HG02970 (cell line): ENCODE results near the gene TRIM69.
"Not testable (repeated sequence)": the region's sequence is repeated elsewhere in the genome, so short reads cannot be mapped to it uniquely, and the experiment has no call there.

Experiments
- ATAC-seq: cut with Tn5 transposase; IDR thresholded peaks from one replicate; pipeline ENCODE4 v1.9.1; 2021; ENCODE audit warnings: mild to moderate bottlenecking, moderate library complexity, moderate number of reproducible peaks; ENCODE audit not compliant: unreplicated experiment, low FRiP score

The TRIM69 gene, protein sequence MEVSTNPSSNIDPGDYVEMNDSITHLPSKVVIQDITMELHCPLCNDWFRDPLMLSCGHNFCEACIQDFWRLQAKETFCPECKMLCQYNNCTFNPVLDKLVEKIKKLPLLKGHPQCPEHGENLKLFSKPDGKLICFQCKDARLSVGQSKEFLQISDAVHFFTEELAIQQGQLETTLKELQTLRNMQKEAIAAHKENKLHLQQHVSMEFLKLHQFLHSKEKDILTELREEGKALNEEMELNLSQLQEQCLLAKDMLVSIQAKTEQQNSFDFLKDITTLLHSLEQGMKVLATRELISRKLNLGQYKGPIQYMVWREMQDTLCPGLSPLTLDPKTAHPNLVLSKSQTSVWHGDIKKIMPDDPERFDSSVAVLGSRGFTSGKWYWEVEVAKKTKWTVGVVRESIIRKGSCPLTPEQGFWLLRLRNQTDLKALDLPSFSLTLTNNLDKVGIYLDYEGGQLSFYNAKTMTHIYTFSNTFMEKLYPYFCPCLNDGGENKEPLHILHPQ

DNA sequence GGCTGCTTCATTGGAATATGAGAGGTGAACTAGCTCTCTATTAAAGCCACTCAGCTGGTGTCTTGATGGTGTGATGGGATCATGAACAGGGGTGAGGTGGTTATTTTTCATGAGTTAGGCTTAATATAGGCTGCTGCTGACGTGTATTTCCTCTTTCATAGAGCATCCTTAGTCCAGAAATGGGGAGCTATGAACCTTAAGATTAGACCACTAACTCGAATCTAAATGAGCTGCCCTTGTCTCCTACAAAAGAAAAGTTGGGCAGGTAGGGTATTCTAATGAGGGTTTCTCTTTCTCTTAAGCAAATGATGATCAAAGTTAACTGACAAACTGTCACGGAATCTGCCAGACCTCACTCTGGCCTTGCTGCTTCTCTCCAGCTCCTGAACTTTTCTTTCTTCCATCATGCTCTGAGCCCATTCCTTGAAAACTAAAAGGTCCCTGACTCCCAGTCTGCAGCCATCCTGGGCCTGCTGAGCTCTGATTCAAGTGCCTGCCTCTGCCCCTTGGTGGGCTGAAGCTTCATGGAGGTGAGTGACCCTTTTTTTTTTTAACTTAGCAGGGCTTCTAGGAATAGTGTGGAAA lies at the start of gene TRIM69:
TSS of gene TRIM69 (plus strand) at position 348 of the 585 bp plus-strand sequence. CDS start at position 525, 177 bp downstream.
- no peak for ATAC-seq

DNA sequence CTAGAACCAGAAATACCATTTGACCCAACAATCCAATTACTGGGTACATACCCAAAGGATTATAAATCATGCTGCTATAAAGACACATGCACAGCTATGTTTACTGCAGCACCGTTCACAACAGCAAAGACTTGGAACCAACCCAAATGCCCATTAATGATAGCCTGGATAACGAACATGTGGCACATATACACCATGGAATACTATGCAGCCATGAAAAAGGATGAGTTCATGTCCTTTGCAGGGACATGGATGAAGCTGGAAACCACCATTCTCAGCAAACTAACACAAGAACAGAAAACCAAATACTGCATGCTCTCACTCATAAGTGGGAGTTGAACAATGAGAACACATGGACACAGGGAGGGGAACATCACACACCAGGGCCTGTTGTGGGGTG lies 47.0 kb upstream of the TRIM69 start:
- ATAC-seq: not testable (repeated sequence)

DNA sequence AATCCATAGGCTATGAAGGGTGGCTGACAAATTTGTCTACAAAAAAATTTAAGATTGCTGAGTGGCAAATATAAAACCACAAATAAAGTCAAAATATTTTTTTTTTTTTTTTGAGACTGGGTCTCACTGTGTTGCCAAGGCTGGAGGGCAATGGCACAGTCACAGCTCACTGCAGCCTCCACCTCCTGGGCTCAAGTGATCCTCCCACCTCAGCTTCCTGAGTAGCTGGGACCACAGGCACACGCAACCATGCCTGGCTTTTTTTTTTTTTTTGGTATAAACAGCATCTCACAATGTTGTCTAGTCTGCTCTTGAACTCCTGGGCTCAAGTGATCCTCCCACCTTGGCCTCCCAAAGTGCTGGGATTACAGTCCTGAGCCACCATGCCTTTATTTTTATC lies 46.1 kb upstream of the TRIM69 start:
- not testable (repeated sequence) for ATAC-seq

DNA sequence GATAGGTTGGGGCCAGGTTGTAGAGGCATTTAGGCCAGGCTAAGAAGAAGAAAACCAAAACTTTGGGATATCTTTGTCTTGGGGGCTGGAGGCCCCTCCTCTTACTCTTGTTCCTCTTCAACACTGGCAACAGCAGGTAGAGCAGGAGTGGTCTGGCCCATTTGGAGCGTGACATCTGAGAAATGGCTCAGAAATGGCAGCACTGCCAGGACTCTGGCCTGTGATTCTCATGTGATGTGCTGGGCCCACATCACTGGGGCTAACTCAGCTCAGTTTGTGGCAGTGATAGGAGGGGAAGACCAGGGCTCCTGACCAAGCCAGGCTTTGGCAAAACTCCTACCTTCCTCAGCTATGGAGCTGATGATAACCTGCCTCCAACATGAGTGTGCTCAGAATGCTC lies 43.7 kb upstream of the TRIM69 start:
- no peak for ATAC-seq

DNA sequence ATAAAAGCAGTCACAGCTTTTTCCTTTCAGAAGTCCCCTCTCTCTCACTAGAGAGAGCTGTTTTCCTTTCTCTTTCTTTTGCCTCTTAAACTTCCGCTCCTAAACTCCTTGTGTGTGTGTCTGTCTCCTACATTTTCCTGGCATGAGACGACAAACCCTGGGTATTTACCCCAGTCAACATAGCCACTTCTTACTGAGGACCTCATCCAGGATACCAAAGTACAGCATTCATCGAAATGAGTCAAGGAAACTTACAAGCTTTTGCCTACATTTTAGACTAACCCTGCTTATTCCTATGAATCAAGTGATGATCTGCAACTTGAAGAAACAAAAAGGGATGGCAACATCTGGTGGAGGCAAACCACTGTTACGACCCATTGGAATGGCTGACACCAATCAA lies 41.9 kb upstream of the TRIM69 start:
- ATAC-seq: no peak

DNA sequence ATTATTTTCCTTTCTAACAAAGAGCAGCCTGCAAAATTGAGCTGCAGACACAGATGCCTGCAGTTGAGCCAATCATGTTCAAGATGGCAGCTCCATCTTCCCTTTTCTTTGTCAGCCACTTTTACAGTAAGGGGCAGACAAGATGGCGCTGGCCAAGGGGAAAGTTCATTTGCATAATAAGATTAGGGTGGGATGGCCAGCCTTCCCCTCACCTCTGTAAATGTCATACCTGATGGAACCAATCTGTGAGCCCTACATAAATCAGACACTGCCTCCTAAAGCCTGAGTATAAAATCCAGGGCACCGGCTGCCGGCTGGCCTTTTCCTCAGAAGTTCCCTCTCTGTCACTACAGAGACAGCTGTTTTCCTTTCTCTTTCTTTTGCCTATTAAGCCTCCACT lies 41.0 kb upstream of the TRIM69 start:
- ATAC-seq: no peak

DNA sequence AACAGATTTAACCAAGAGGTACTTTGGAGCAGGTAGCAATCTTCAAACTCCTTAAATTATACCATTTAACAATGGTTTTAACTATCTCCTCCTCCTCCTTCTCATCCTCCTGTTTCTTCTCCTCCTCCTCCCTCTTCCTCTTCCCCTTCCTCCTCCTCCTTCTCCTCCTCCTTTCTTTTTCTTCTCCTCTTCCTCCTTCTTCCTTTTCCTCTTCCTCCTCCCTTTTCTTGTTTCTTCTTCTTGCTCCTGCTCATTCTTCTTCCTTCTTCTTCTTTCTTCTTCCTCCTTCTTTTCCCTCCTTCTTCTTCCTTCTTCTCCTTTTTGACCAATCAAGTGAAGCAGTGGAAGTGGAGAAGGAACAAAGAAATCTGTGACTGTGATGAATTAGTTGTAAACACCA lies 39.3 kb upstream of the TRIM69 start:
- no peak for ATAC-seq

DNA sequence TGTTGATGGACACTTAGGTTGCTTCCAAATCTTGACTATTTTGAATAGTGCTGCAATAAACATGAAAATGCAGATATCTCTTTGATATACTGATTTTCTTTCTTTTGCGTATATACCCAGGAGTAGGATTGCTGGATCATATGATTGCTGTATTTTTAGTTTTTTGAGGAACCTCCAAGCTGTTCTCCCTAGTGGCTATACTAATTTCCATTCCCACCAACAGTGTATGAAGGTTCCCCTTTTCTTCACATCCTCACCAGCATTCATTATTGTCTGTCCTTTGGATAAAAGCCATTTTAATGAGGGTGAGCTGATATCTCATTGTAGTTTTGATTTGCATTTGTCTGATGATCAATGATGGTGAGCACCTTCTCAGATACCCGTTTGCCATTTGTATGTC lies 37.7 kb upstream of the TRIM69 start:
- ATAC-seq: no peak

DNA sequence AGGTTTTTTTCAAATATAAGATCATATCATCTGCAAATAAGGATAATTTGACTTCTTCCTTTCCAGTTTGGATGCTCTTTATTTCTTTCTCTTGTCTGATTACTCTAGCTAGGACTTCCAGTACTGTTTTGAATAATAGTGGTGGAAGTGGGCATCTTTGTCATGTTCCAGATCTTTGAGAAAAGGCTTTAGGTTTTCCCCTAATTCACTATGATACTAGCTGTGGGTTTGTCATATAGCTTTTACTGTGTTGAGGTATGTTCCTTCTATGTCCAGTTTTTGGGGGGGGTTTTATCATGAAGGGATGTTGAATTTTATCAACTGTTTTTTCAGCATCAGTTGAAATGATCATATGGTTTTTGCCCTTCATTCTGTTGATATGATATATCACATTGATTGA lies 35.7 kb upstream of the TRIM69 start:
- ATAC-seq: not testable (repeated sequence)

DNA sequence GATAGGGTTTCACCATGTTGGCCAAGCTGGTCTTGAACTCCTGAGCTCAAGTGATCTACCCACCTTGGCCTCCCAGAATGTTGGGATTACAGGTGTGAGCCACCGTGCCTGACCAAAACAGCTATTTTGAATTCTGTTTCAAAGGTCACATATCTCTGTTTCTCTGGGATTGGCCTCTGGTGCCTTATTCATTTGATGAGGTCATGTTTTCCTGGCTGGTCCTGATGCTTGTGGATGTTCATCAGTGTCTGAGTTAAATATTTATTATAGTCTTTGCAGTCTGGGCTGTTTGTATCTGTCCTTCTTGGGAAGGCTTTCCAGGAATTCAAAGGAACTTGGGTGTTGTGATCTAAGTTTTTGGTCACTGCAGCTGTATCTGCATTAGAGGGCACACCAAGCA lies 30.3 kb upstream of the TRIM69 start:
- no peak for ATAC-seq

DNA sequence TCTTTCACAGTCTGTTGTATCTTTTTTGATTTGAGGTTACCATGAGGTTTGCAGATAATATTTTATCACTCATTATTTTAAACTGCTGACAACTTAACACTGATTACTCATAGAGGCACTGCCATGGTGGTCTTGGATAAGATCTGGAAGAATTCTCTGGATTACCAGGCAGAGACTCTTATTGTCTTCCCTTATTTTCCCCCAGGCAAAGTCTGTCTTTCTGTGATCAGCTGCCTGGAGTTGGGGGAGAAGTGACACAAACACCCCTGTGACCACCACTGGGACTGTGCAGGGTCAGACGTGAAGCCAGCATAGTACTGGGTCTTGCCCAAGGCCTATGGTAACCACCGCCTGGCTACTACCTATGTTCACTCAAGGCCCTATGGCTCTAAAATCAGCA lies 29.9 kb upstream of the TRIM69 start:
- ATAC-seq: no peak

DNA sequence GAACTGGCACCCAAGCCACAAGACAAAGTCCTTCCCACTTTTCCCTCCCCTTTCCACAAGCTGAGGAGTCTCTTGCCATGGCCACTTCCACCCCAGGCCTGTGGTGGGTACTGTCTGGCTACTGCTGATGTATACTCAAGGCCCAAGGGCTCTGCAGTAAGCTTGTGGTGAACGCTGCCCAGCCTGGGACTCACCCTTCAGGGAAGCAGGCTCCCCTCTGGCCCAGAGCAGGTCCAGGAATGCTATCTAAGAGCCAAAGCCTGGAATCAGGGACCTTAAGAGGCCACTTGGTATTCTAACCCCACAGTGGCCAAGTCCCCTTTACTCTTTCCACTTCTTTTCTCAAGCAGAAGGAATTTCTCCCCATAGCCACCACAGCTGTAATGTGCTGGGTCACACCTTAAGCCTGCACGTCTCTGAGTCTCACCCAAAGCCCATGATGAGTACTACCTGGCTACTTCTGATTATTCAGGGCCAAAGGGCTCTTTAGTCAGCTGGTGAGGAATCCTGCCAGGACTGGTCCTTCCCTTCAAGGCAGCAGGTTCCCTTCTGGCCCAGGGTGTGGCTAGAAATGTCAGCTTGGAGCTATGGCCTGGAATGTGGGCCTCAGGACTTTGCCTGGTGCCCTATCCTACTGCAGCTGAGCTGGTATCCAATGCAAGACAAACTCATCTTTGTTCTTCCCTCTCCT lies 29.2 kb upstream of the TRIM69 start:
- ATAC-seq: no peak

DNA sequence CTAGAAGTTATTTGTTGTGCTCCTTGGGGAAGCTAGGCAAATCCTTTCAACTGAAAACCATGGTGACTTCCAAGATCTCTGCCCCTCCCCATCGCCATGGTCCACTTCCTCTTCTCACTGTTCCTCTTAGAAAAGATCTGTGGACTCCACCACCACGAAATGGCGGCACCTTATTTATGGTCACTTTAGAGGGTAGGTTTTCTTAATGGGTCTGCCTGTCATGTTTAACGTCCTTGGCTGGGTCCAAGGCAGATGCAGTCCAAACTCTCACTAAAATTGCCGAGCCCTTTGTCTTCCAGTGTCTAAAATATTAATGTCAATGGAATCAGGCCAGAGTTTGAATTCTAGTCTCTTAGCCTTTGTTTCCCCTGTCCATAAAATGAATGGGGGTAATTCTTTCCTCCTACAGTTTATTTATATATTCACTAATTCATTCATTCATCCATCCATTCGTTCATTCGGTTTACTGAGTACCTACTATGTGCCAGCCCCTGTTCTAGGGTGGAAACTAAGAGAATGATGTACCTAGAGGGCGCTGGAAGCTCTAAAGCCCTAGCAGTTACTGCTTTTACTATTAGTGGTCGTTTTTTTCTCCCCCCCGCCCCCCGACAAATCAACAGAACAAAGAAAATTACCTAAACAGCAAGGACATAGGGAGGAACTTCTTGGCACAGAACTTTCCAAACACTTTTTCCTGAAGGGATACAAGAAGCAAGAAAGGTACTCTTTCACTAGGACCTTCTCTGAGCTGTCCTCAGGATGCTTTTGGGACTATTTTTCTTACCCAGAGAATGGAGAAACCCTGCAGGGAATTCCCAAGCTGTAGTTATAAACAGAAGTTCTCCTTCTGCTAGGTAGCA lies 25.9 kb upstream of the TRIM69 start:
- no peak for ATAC-seq

DNA sequence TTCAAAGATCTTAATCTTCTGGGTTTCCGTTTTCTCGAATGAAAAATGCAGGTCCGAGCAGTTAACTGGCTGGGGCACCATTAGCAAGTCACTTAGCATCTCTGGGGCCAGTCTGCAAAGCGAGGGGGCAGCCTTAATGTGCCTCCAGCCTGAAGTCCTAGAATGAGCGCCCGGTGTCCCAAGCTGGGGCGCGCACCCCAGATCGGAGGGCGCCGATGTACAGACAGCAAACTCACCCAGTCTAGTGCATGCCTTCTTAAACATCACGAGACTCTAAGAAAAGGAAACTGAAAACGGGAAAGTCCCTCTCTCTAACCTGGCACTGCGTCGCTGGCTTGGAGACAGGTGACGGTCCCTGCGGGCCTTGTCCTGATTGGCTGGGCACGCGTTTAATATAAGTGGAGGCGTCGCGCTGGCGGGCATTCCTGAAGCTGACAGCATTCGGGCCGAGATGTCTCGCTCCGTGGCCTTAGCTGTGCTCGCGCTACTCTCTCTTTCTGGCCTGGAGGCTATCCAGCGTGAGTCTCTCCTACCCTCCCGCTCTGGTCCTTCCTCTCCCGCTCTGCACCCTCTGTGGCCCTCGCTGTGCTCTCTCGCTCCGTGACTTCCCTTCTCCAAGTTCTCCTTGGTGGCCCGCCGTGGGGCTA lies 25.1 kb upstream of the TRIM69 start, which contains the start of the genes B2M and PATL2:
TSS of gene B2M (plus strand) at position 422 of the 647 bp plus-strand sequence. CDS start at position 452, 30 bp downstream.
TSS of gene PATL2 (minus strand) at position 228 of the 647 bp plus-strand sequence. CDS start 34,833 bp downstream, outside the sequence.
- peak; percentile 82 for ATAC-seq

DNA sequence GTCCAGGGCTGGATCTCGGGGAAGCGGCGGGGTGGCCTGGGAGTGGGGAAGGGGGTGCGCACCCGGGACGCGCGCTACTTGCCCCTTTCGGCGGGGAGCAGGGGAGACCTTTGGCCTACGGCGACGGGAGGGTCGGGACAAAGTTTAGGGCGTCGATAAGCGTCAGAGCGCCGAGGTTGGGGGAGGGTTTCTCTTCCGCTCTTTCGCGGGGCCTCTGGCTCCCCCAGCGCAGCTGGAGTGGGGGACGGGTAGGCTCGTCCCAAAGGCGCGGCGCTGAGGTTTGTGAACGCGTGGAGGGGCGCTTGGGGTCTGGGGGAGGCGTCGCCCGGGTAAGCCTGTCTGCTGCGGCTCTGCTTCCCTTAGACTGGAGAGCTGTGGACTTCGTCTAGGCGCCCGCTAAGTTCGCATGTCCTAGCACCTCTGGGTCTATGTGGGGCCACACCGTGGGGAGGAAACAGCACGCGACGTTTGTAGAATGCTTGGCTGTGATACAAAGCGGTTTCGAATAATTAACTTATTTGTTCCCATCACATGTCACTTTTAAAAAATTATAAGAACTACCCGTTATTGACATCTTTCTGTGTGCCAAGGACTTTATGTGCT lies 24.5 kb upstream of the TRIM69 start:
- ATAC-seq: peak; percentile 22

DNA sequence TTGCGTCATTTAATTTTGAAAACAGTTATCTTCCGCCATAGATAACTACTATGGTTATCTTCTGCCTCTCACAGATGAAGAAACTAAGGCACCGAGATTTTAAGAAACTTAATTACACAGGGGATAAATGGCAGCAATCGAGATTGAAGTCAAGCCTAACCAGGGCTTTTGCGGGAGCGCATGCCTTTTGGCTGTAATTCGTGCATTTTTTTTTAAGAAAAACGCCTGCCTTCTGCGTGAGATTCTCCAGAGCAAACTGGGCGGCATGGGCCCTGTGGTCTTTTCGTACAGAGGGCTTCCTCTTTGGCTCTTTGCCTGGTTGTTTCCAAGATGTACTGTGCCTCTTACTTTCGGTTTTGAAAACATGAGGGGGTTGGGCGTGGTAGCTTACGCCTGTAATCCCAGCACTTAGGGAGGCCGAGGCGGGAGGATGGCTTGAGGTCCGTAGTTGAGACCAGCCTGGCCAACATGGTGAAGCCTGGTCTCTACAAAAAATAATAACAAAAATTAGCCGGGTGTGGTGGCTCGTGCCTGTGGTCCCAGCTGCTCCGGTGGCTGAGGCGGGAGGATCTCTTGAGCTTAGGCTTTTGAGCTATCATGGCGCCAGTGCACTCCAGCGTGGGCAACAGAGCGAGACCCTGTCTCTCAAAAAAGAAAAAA lies 23.9 kb upstream of the TRIM69 start:
- ATAC-seq: no peak

DNA sequence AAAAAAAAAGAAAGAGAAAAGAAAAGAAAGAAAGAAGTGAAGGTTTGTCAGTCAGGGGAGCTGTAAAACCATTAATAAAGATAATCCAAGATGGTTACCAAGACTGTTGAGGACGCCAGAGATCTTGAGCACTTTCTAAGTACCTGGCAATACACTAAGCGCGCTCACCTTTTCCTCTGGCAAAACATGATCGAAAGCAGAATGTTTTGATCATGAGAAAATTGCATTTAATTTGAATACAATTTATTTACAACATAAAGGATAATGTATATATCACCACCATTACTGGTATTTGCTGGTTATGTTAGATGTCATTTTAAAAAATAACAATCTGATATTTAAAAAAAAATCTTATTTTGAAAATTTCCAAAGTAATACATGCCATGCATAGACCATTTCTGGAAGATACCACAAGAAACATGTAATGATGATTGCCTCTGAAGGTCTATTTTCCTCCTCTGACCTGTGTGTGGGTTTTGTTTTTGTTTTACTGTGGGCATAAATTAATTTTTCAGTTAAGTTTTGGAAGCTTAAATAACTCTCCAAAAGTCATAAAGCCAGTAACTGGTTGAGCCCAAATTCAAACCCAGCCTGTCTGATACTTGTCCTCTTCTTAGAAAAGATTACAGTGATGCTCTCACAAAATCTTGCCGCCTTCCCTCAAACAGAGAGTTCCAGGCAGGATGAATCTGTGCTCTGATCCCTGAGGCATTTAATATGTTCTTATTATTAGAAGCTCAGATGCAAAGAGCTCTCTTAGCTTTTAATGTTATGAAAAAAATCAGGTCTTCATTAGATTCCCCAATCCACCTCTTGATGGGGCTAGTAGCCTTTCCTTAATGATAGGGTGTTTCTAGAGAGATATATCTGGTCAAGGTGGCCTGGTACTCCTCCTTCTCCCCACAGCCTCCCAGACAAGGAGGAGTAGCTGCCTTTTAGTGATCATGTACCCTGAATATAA lies 23.0 kb upstream of the TRIM69 start:
- ATAC-seq: no peak
